ENCODE data around the gene ECM2.
"Not testable (repeated sequence)": the region's sequence is repeated elsewhere in the genome, so short reads cannot be mapped to it uniquely, and the experiment has no call there.

The ECM2 gene

GRCh38 chr9:92535940-92536850, at the start of gene ECM2:
TSS of gene ECM2 (minus strand) at chr9:92535990. CDS start at chr9:92522866, 13,124 bp downstream.
- no peak for DNase-seq (ENCODE audit: low read depth in 2 of 2)

GRCh38 chr9:92576175-92576574, 40.4 kb upstream of the ECM2 start:
- no peak for DNase-seq (ENCODE audit: low read depth in 2 of 2)

DNA sequence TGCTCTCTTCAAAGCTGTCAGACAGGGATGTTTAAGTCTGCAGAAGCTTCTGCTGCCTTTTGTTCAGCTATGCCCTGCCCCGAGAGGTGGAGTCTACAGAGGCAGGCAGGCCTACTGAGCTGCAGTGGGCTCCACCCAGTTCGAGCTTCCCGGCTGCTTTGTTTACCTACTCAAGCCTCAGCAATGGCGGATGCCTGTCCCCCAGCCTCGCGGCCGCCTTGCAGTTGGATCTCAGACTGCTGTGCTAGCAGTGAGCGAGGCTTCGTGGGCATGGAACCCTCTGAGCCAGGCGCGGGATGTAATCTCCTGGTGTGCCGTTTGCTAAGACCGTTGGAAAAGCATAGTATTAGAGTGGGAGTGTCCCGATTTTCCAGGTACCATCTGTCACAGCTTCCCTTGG, 37.8 kb upstream of the ECM2 start:
- not testable (repeated sequence) for DNase-seq (ENCODE audit: low read depth in 2 of 2)

GRCh38 chr9:92571871-92572270, 36.1 kb upstream of the ECM2 start:
- not testable (repeated sequence) for DNase-seq (ENCODE audit: low read depth in 2 of 2)

DNA sequence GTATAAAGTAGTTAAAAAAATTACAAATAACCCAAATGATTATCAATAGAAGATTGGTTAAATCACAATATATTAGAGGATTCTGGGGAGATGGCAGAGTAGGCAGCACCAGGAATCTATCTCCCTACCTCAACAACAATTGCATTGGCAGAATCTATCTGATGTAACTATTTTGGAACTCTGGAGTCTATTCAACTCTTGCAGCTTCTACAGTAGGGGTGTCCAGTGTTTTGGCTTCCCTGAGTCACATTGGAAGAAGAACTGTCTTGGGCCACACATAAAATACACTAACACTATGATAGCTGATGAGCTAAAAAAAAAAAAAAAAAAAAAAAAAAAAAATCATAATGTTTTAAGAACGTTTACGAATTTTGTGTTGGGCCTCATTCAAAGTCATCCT, 29.2 kb upstream of the ECM2 start:
- no peak for DNase-seq (ENCODE audit: low read depth in 2 of 2)

- no peak for DNase-seq (ENCODE audit: low read depth in 2 of 2)
Measured at GRCh38 chr9:92564504-92564903, 28.7 kb upstream of the ECM2 start.

- no peak for DNase-seq (ENCODE audit: low read depth in 2 of 2)
Measured at GRCh38 chr9:92563116-92564100, 27.6 kb upstream of the ECM2 start.

GRCh38 chr9:92562461-92562967, 26.7 kb upstream of the ECM2 start:
- no peak for DNase-seq (ENCODE audit: low read depth in 2 of 2)

DNA sequence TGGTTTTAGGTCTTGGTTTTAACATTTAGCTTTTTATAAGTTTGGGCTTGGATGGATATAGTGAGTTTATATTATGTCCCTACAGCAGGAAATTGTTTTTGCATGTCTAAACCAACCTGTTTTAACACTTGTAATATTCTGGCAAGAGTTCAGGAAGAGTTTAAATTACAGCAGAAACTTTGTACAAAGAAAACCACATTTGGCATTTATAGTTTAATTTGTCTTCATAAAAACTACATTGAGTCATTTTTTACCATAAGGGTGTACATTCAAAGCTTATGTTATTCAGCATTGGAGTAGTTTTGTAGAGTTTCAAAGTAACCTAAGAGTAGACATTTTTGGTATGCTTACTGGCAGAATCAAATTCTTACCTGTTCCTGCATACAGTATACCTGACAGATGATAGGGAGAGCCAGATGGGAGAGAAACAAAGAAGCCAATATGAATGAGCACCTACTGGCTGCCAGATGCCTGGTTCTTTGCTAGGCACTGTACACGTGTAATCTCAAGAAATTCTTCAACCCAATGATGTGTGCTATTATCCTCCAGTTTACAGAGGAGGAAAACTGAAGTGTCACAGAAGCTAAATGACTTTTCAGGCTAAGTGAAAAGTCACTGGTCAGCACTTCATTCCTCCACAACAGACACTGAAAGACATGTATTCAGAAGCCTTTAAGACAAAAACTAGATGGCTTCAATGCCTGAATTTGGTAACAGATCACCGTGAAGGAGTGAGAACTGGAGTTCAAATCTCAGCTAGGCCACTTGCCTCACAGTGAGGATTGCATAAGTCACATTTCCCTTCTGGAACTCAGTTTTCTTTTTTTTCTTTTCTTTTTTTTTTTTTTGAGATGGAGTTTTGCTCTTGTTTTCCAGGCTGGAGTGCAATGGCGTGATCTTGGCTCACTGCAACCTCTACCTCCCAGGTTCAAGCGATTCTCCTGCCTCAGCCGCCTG, 25.9 kb upstream of the ECM2 start:
- no peak for DNase-seq (ENCODE audit: low read depth in 2 of 2)

GRCh38 chr9:92558612-92559374, 23.0 kb upstream of the ECM2 start:
- no peak for DNase-seq (ENCODE audit: low read depth in 2 of 2)

GRCh38 chr9:92550765-92551164, 15.0 kb upstream of the ECM2 start:
- DNase-seq (ENCODE audit: low read depth in 2 of 2) = no peak

- DNase-seq (ENCODE audit: low read depth in 2 of 2) = no peak
Measured at GRCh38 chr9:92547356-92547755, 11.6 kb upstream of the ECM2 start.

DNA sequence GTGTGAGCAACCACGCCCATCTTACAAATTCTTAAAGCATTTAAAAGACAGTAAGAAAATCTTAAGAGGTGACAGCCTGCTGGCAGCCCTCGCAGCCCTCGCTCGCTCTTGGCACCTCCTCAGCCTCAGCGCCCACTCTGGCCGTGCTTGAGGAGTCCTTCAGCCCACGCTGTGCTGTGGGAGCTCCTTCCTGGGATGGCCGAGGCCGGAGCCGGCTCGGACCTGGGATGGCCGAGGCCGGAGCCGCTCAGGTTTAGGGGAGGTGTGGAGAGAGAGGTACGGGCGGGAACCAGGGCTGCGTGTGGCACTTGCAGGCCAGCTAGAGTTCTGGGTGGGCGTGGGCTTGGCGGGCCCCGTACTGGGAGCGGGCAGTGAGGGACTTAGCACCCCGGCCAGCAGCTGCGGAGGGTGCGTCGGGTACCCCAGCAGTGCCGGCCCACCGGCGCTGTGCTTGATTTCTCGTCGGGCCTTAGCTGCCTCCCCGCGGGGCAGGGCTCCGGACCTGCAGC, 9.3 kb upstream of the ECM2 start:
- DNase-seq (ENCODE audit: low read depth in 2 of 2) = no peak

DNA sequence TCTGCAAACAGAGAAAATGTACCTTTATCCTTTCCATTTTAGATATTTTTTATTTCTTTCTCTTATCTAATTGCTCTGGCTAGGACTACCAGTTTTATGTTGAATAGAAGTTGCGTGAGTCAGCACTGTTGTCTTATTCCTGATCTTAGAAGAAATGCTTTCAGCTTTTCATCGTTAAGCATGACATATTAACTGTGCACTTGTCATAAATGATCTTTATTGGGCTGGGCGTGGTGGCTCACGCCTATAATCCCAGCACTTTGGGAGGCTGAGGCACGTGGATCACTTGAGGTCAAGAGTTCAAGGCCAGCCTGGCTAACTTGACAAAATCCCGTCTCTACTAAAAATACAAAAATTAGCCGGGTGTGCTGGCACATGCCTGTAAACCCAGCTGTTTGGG, 8.2 kb upstream of the ECM2 start:
- DNase-seq (ENCODE audit: low read depth in 2 of 2) = no peak

DNA sequence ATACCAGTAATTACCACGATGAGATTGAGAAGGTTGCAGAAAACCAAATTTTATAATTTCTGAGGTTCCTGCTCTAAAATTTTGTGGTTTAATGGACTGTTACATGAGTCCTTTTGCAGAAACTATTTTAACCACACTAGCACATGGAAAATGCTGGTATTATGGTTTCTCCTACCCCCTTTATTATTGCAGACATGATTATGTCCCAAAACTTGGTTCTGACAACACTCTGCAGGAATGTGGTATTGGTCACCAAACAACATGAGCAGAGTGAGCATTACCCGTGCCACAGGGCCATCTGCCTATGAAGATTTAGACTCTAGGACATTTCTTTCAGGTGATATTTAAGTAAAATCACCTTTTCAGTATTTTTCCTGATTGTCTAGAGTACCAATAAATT, 2.8 kb upstream of the ECM2 start:
- no peak for DNase-seq (ENCODE audit: low read depth in 2 of 2)

GRCh38 chr9:92534674-92535073, 1.1 kb downstream of the ECM2 start:
- DNase-seq (ENCODE audit: low read depth in 2 of 2) = no peak

DNA sequence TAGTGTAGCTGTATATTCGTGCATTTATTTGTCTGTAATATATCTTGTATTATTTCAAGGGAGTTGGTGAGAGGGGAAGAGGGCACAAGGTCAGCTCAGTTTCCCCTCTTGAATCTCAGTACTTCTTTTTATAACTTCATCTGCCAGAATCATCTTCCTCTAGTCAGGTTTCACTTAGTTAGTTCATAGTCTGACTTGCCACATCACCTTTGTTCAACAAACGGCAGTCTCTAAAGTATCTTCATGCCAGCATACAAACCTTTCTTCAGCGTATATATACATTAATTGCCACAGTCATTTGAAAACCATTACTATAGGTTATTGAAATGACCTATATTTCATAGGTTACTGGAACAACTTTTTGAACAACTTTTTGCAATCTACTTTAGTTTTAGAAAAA, 1.6 kb downstream of the ECM2 start:
- DNase-seq (ENCODE audit: low read depth in 2 of 2) = no peak

DNA sequence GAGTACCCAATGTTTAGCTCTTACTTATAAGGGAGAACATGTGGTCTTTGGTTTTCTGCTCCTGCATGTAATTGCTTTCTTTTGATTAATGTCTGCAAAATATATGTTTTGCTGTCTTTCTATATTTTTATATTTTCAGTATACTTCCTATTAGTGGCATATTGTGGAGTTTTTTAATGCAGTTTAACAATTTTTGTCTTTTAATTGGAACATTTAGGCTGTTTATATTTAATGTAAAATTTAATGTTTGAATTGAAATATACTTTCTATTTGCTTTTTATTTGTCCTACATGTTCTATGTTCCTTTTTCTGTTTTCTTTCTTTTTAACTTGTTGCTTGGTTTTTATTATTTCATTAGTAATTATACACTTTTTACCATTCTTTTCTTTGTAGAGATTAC, 4.9 kb downstream of the ECM2 start:
- no peak for DNase-seq (ENCODE audit: low read depth in 2 of 2)

DNA sequence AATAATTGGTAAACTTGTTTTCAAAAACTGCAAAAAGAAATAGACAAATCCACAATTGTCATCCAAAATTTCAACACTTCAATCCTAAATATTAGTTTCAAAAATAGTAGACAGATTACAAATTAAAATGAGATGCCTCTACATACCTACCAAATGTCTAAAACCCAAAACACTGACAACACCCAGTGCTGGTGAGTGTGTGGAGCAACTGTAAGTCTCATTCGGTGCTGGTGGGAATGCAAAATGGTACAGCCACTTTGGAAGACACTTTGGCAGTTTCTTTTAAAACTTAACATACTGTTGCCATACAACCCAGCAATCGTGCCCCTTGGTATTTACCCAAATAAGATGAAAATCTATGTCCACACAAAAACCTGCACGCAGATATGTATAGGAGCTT, 6.7 kb downstream of the ECM2 start:
- no peak for DNase-seq (ENCODE audit: low read depth in 2 of 2)

GRCh38 chr9:92528522-92528849, 7.3 kb downstream of the ECM2 start:
- no peak for DNase-seq (ENCODE audit: low read depth in 2 of 2)
